ENCODE results near the gene ATP5PD.
A peak's percentile ranks its signal among the peaks of the same experiment; 100 is the strongest.

The ATP5PD gene

GRCh38 chr17:75060434-75061054, 13.8 kb upstream of the ATP5PD start:
- peak; percentile 88 for DNase-seq (ENCODE audit: insufficient read length, low spot score)
- FAIRE-seq: peak; percentile 86
- no peak for TF ChIP-seq CTCF (IDR thresholded peaks at IDR 0.05; ENCODE audit: insufficient read depth, missing control alignments)

- DNase-seq (ENCODE audit: insufficient read length, low spot score) (no peak), FAIRE-seq (peak; percentile 82)
- peak; percentile 81 for TF ChIP-seq CTCF (IDR thresholded peaks at IDR 0.05; ENCODE audit: insufficient read depth, missing control alignments)
These were observed 12.9 kb upstream of the ATP5PD start for GRCh38 chr17:75059369-75060345.

GRCh38 chr17:75051941-75052340, 5.2 kb upstream of the ATP5PD start:
- FAIRE-seq (no peak), DNase-seq (ENCODE audit: insufficient read length, low spot score) (no peak)
- no peak for TF ChIP-seq CTCF (IDR thresholded peaks at IDR 0.05; ENCODE audit: insufficient read depth, missing control alignments)

- TF ChIP-seq CTCF (IDR thresholded peaks at IDR 0.05; ENCODE audit: insufficient read depth, missing control alignments): no peak
- FAIRE-seq: no peak
- no peak for DNase-seq (ENCODE audit: insufficient read length, low spot score)
These were observed 2.9 kb upstream of the ATP5PD start for GRCh38 chr17:75049706-75050105.

- FAIRE-seq (no peak), DNase-seq (ENCODE audit: insufficient read length, low spot score) (no peak)
- TF ChIP-seq CTCF (IDR thresholded peaks at IDR 0.05; ENCODE audit: insufficient read depth, missing control alignments): no peak
These were observed 2.3 kb upstream of the ATP5PD start for GRCh38 chr17:75049057-75049456.

GRCh38 chr17:75048249-75048878, 1.6 kb upstream of the ATP5PD start:
- DNase-seq (ENCODE audit: insufficient read length, low spot score): no peak
- TF ChIP-seq CTCF (IDR thresholded peaks at IDR 0.05; ENCODE audit: insufficient read depth, missing control alignments): peak; percentile 7
- FAIRE-seq: no peak
